ENCODE results near the gene FAM89B. TPM values are rescaled to one million over a fixed set of nuclear protein-coding genes. Genes with fewer than 3 reads are reported as not detected.

The FAM89B gene
- total and polyA plus RNA-seq, 2 donors (not counting 3 experiments of a cell fraction or from before 2014, with no cell fraction given), result 63.1 to 153 TPM

- CTCF ChIA-PET, result no interaction called here
- DNase-seq (ENCODE audit: low read depth, low spot score) (no peak), FAIRE-seq (no peak)
- H2AFZ ChIP-seq (ENCODE audit: low read depth, low read length), result no peak overlapping the region
- H3K27ac ChIP-seq (ENCODE audit: insufficient read depth, low read depth, low read length), result no peak overlapping the region
- H3K9me3 ChIP-seq (replicated peaks; ENCODE audit: control insufficient read depth, insufficient read depth, low read length), result no peaks in the 10 kb centered on the region
- dilution Hi-C loops (cut with MboI; ENCODE audit: extremely low pct_ligation_motif_present, low sequenced_read_pairs), result no loop called here
- intact Hi-C loops (cut with micrococcal nuclease), result no loop called here
- H3K36me3 ChIP-seq (ENCODE audit: control insufficient read depth in 2 of 2, extremely low read depth in 1 of 2, insufficient read depth in 2 of 2, low read length in 2 of 2), result peaks cover 2 to 40% of the 10 kb centered on the region in 2 experiments
- H3K9me1 ChIP-seq (replicated peaks; ENCODE audit: control insufficient read depth, extremely low read depth, insufficient read depth, low read length), result no peaks in the 10 kb centered on the region
- no peak for TF ChIP-seq POLR2A (IDR thresholded peaks at IDR 0.05; ENCODE audit: low read depth, low read length)
- no peak for TF ChIP-seq FOS (IDR thresholded peaks at IDR 0.05; ENCODE audit: borderline replicate concordance, insufficient read depth, low read length)
- TF ChIP-seq MYC (IDR thresholded peaks at IDR 0.05; ENCODE audit: low read depth, low read length), result no peak
- TF ChIP-seq GATA2 (IDR thresholded peaks at IDR 0.05; ENCODE audit: insufficient read depth, insufficient read length, low read depth, low read length), result no peak
- H3K4me3 ChIP-seq (replicated peaks in 1 of 3; ENCODE audit: insufficient read depth in 1 of 3, low read depth in 1 of 3, low read length in 3 of 3), result no peak overlapping the region
- H3K79me2 ChIP-seq (ENCODE audit: control insufficient read depth, insufficient read depth, low read length), result peaks cover 32% of the 10 kb centered on the region
- H4K20me1 ChIP-seq (replicated peaks; ENCODE audit: control insufficient read depth, extremely low read depth, insufficient read depth, low read length), result no peaks in the 10 kb centered on the region
- no TSS peak for BruUV-seq (replicated peaks)
- H3K4me1 ChIP-seq (ENCODE audit: control insufficient read depth, extremely low read depth, insufficient read depth, low read length), result peaks cover 13% of the 10 kb centered on the region
- H3K9ac ChIP-seq (replicated peaks; ENCODE audit: extremely low read depth, insufficient read depth, low read length), result no peak overlapping the region
- H3K4me2 ChIP-seq (ENCODE audit: insufficient read depth, low read length), result no peak overlapping the region
- POLR2A ChIA-PET, result no interaction called here
- no peaks in the 10 kb centered on the region for H3K27me3 ChIP-seq (ENCODE audit: control insufficient read depth in 2 of 2, insufficient read depth in 2 of 2, low read length in 2 of 2)
Measured at GRCh38 chr11:65617990-65618751, 45.8 kb downstream of the FAM89B start.

GRCh38 chr11:65618763-65619162 is 46.4 kb downstream of the FAM89B start:
- no peaks in the 10 kb centered on the region for H3K9me3 ChIP-seq (replicated peaks; ENCODE audit: control insufficient read depth, insufficient read depth, low read length)
- dilution Hi-C loops (cut with MboI; ENCODE audit: extremely low pct_ligation_motif_present, low sequenced_read_pairs) (no loop called here), intact Hi-C loops (cut with micrococcal nuclease) (no loop called here)
- TF ChIP-seq MYC (IDR thresholded peaks at IDR 0.05; ENCODE audit: low read depth, low read length) (no peak), GATA2 (IDR thresholded peaks at IDR 0.05; ENCODE audit: insufficient read depth, insufficient read length, low read depth, low read length) (no peak), MAX (IDR thresholded peaks at IDR 0.05; ENCODE audit: insufficient read depth, insufficient read length) (no peak), POLR2A (IDR thresholded peaks at IDR 0.05; ENCODE audit: low read depth, low read length) (no peak), CTCF (IDR thresholded peaks at IDR 0.05; ENCODE audit: extremely low read depth in 1 of 2, insufficient read depth in 1 of 2, low read depth in 1 of 2, low read length in 2 of 2) (no peak), POLR2AphosphoS5 (IDR thresholded peaks at IDR 0.05; ENCODE audit: insufficient read depth, low read depth, low read length) (no peak), EZH2 (IDR thresholded peaks at IDR 0.05; ENCODE audit: borderline replicate concordance, low read depth, low read length, severe bottlenecking) (no peak), FOS (IDR thresholded peaks at IDR 0.05; ENCODE audit: borderline replicate concordance, insufficient read depth, low read length) (no peak), JUN (IDR thresholded peaks at IDR 0.05; ENCODE audit: borderline replicate concordance, insufficient read depth, insufficient read length, low read depth) (no peak)
- H3K9ac ChIP-seq (replicated peaks; ENCODE audit: extremely low read depth, insufficient read depth, low read length), result no peak overlapping the region
- no peaks in the 10 kb centered on the region for H3K27me3 ChIP-seq (ENCODE audit: control insufficient read depth in 2 of 2, insufficient read depth in 2 of 2, low read length in 2 of 2)
- no TSS peak for BruUV-seq (replicated peaks)
- no peak overlapping the region for H3K4me2 ChIP-seq (ENCODE audit: insufficient read depth, low read length)
- H4K20me1 ChIP-seq (replicated peaks; ENCODE audit: control insufficient read depth, extremely low read depth, insufficient read depth, low read length), result no peaks in the 10 kb centered on the region
- H3K4me3 ChIP-seq (replicated peaks in 1 of 3; ENCODE audit: insufficient read depth in 1 of 3, low read depth in 1 of 3, low read length in 3 of 3), result no peak overlapping the region
- no peaks in the 10 kb centered on the region for H3K9me1 ChIP-seq (replicated peaks; ENCODE audit: control insufficient read depth, extremely low read depth, insufficient read depth, low read length)
- peaks cover 3 to 45% of the 10 kb centered on the region in 2 experiments for H3K36me3 ChIP-seq (ENCODE audit: control insufficient read depth in 2 of 2, extremely low read depth in 1 of 2, insufficient read depth in 2 of 2, low read length in 2 of 2)
- no peak overlapping the region for H2AFZ ChIP-seq (ENCODE audit: low read depth, low read length)
- ChIA-PET POLR2A (no interaction called here), CTCF (no interaction called here)
- FAIRE-seq (no peak), DNase-seq (ENCODE audit: low read depth, low spot score) (no peak)
- H3K4me1 ChIP-seq (ENCODE audit: control insufficient read depth, extremely low read depth, insufficient read depth, low read length), result peaks cover 11% of the 10 kb centered on the region
- peaks cover 26% of the 10 kb centered on the region for H3K79me2 ChIP-seq (ENCODE audit: control insufficient read depth, insufficient read depth, low read length)
- no peak overlapping the region for H3K27ac ChIP-seq (ENCODE audit: insufficient read depth, low read depth, low read length)

All from endothelial cell of umbilical vein (primary cell).